HEK293T (cell line): ENCODE results near the gene CCDC14.

Experiments used
- CTCF ChIA-PET: fragments of 350-600 bp; formaldehyde crosslinking; extraction: SDS; loops from one replicate; lab custom pipeline; 2021; ENCODE audit warnings: antibody characterized with exemption, inconsistent platforms; lab: Yijun Ruan, JAX
- POLR2A ChIA-PET: fragments of 350-600 bp; formaldehyde crosslinking; extraction: SDS; loops from one replicate; lab custom pipeline; 2020; ENCODE audit warnings: antibody characterized with exemption, inconsistent platforms; lab: Yijun Ruan, JAX
- DNase-seq: peaks from one replicate; pipeline ENCODE4 v3.0.0; 2012; ENCODE audit warnings: mixed read lengths; ENCODE audit errors: extremely low spot score
- ARNT ChIP-seq: fragments of 450-650 bp; IDR thresholded peaks from 2 replicates; pipeline ENCODE4 v1.6.1; 2017; ENCODE audit warnings: mild to moderate bottlenecking
- BHLHE40 ChIP-seq: fragments of 450-650 bp; IDR thresholded peaks from 2 replicates; pipeline ENCODE4 v1.6.1; 2016; ENCODE audit warnings: mild to moderate bottlenecking, moderate library complexity, borderline replicate concordance
- CTBP1 ChIP-seq: fragments of 450-650 bp; IDR thresholded peaks from 2 replicates; pipeline ENCODE4 v1.6.1; 2016; ENCODE audit warnings: borderline replicate concordance
- ELF4 ChIP-seq: fragments of 450-650 bp; IDR thresholded peaks from 2 replicates; pipeline ENCODE4 v1.6.1; 2017; ENCODE audit warnings: antibody characterized with exemption
- FOXA1 ChIP-seq: fragments of 450-650 bp; IDR thresholded peaks from 2 replicates; pipeline ENCODE4 v1.6.1; 2016; ENCODE audit warnings: mild to moderate bottlenecking
- FOXK2 ChIP-seq: fragments of 450-650 bp; IDR thresholded peaks from 2 replicates; pipeline ENCODE4 v1.6.1; 2016; ENCODE audit warnings: mild to moderate bottlenecking
- FOXM1 ChIP-seq: fragments of 450-650 bp; IDR thresholded peaks from 2 replicates; pipeline ENCODE4 v1.6.1; 2017; ENCODE audit warnings: mild to moderate bottlenecking, borderline replicate concordance
- HDGF ChIP-seq: fragments of 450-650 bp; IDR thresholded peaks from 2 replicates; pipeline ENCODE4 v1.6.1; 2017; ENCODE audit warnings: antibody characterized with exemption, borderline replicate concordance
- L3MBTL2 ChIP-seq: fragments of 450-650 bp; conservative IDR thresholded peaks from 2 replicates; pipeline ENCODE4 v1.6.1; 2016; ENCODE audit warnings: mild to moderate bottlenecking
- LEF1 ChIP-seq: fragments of 450-650 bp; IDR thresholded peaks from 2 replicates; pipeline ENCODE4 v1.6.1; 2017; ENCODE audit warnings: mild to moderate bottlenecking, borderline replicate concordance
- NFRKB ChIP-seq: fragments of 450-650 bp; IDR thresholded peaks from 2 replicates; pipeline ENCODE4 v1.6.1; 2016; ENCODE audit warnings: mild to moderate bottlenecking, moderate library complexity
- PKNOX1 ChIP-seq: fragments of 450-650 bp; IDR thresholded peaks from 2 replicates; pipeline ENCODE4 v1.6.1; 2016
- SP1 ChIP-seq: fragments of 450-650 bp; IDR thresholded peaks from 2 replicates; pipeline ENCODE4 v1.6.1; 2017
- SUZ12 ChIP-seq: fragments of 450-650 bp; IDR thresholded peaks from 2 replicates; pipeline ENCODE4 v1.6.1; 2016; ENCODE audit warnings: mild to moderate bottlenecking
- TARDBP ChIP-seq: fragments of 450-650 bp; IDR thresholded peaks from 2 replicates; pipeline ENCODE4 v1.6.1; 2016
- ZNF384 ChIP-seq: fragments of 450-650 bp; IDR thresholded peaks from 2 replicates; pipeline ENCODE4 v1.6.1; 2016

The CCDC14 gene

GRCh38 chr3:123926396-123926795, 34.6 kb downstream of the CCDC14 start:
- POLR2A ChIA-PET = no interaction called here
- CTCF ChIA-PET = interaction anchor here (0.6 kb wide), 1 partner anchor 41 kb away, joined by 5 read pairs; no protein-coding TSS in a partner anchor
- DNase-seq = no peak
- TF ChIP-seq ZNF384 (no peak), BHLHE40 (no peak), HDGF (no peak), LEF1 (no peak), SUZ12 (no peak), ELF4 (no peak)

- DNase-seq = no peak
- TF ChIP-seq FOXM1 = no peak
- CTCF ChIA-PET = no interaction called here
- POLR2A ChIA-PET = no interaction called here
Measured at GRCh38 chr3:123920868-123921267, 40.2 kb downstream of the CCDC14 start.

- POLR2A ChIA-PET = no interaction called here
- no peak for TF ChIP-seq NFRKB
- no peak for TF ChIP-seq BHLHE40
- no peak for TF ChIP-seq FOXA1
- TF ChIP-seq SUZ12 = no peak
- no peak for TF ChIP-seq FOXM1
- no peak for TF ChIP-seq ELF4
- TF ChIP-seq PKNOX1 = no peak
- no peak for TF ChIP-seq TARDBP
- TF ChIP-seq SP1 = no peak
- no peak for TF ChIP-seq CTBP1
- no peak for TF ChIP-seq L3MBTL2
- no peak for TF ChIP-seq ARNT
- no peak for TF ChIP-seq HDGF
- no peak for TF ChIP-seq ZNF384
- no peak for TF ChIP-seq FOXK2
- CTCF ChIA-PET = no interaction called here
Measured at GRCh38 chr3:123920383-123920782, 40.6 kb downstream of the CCDC14 start.

GRCh38 chr3:123919353-123919752, 41.7 kb downstream of the CCDC14 start:
- DNase-seq = no peak
- ChIA-PET POLR2A (no interaction called here), CTCF (no interaction called here)
- TF ChIP-seq ELF4 = no peak
- TF ChIP-seq FOXM1 = no peak
- TF ChIP-seq ZNF384 = no peak
- TF ChIP-seq CTBP1 = no peak
- no peak for TF ChIP-seq TARDBP
- TF ChIP-seq SUZ12 = no peak
- TF ChIP-seq LEF1 = no peak
- no peak for TF ChIP-seq PKNOX1
- no peak for TF ChIP-seq ARNT
- TF ChIP-seq SP1 = no peak
- no peak for TF ChIP-seq FOXA1
- TF ChIP-seq L3MBTL2 = no peak
- TF ChIP-seq HDGF = no peak
- no peak for TF ChIP-seq BHLHE40
- no peak for TF ChIP-seq FOXK2
- no peak for TF ChIP-seq NFRKB

More at GRCh38 chr3:123920383-123920782, 40.6 kb downstream of the CCDC14 start:
- DNase-seq = no peak

- TF ChIP-seq TARDBP = no peak
- TF ChIP-seq PKNOX1 = no peak
- TF ChIP-seq FOXM1 = no peak
- TF ChIP-seq ELF4 = no peak
- TF ChIP-seq CTBP1 = no peak
- no peak for TF ChIP-seq L3MBTL2
- no peak for TF ChIP-seq FOXA1
- CTCF ChIA-PET = no interaction called here
- POLR2A ChIA-PET = no interaction called here
- no peak for DNase-seq
Measured at GRCh38 chr3:123914829-123915228, 46.2 kb downstream of the CCDC14 start.

GRCh38 chr3:123909785-123910184, 51.2 kb downstream of the CCDC14 start:
- ChIA-PET POLR2A (no interaction called here), CTCF (interaction anchor here (0.5 to 0.6 kb wide), 2 partner anchors 18 to 341 kb away, joined by 3 to 4 read pairs; no protein-coding TSS in a partner anchor)
- no peak for DNase-seq
- TF ChIP-seq FOXM1 (no peak), ELF4 (no peak), ZNF384 (no peak), L3MBTL2 (no peak), TARDBP (no peak), ARNT (no peak), LEF1 (no peak), FOXA1 (no peak), BHLHE40 (no peak), SUZ12 (no peak)

- CTCF ChIA-PET = interaction anchor here (1.0 kb wide), 1 partner anchor 255 kb away, joined by 3 read pairs; no protein-coding TSS in a partner anchor
- no peak for DNase-seq
- POLR2A ChIA-PET = no interaction called here
- TF ChIP-seq FOXM1 = no peak
- TF ChIP-seq ELF4 = no peak
- no peak for TF ChIP-seq HDGF
- TF ChIP-seq PKNOX1 = no peak
- no peak for TF ChIP-seq FOXA1
- no peak for TF ChIP-seq LEF1
- no peak for TF ChIP-seq NFRKB
Measured at GRCh38 chr3:123907720-123908119, 53.3 kb downstream of the CCDC14 start.
